Measurements from ENCODE around the gene CIBAR2.

The CIBAR2 gene

GRCh38 chr16:85114909-85115567 is 2.8 kb upstream of the CIBAR2 start:
- no peaks in the 10 kb centered on the region for H3K36me3 ChIP-seq (ENCODE audit: control insufficient read depth in 2 of 2, insufficient read depth in 1 of 2, low read length in 2 of 2)
- H3K27ac ChIP-seq (ENCODE audit: extremely low read depth, low read depth, low read length): no peak overlapping the region
- ChIA-PET CTCF (interaction anchor here (0.6 to 2.2 kb wide), 45 partner anchors 10 to 679 kb away, joined by 3 to 38 read pairs (median 4); no protein-coding TSS in a partner anchor), POLR2A (interaction anchor here (0.7 kb wide), 1 partner anchor 130 kb away, joined by 4 read pairs; no protein-coding TSS in a partner anchor)
- H3K9me3 ChIP-seq (ENCODE audit: control insufficient read depth, insufficient read depth, low read depth, low read length): no peaks in the 10 kb centered on the region
- no peak overlapping the region for H3K4me3 ChIP-seq (ENCODE audit: low read depth, low read length)
- no peaks in the 10 kb centered on the region for H3K4me1 ChIP-seq (ENCODE audit: control insufficient read depth, insufficient read depth, low read length)
- peak; percentile 21; the same call in 1 of the 2 replicates for TF ChIP-seq ZNF391 (tag by site-specific recombination; IDR thresholded peaks at IDR 0.05; ENCODE audit: borderline replicate concordance, low read depth)
- TF ChIP-seq ZNF571 (tag by site-specific recombination; IDR thresholded peaks at IDR 0.05): no peak
- peak; percentile 11; the same call in 1 of the 2 replicates for TF ChIP-seq FEZF1 (tag by site-specific recombination; IDR thresholded peaks at IDR 0.05)
- TF ChIP-seq ZEB2 (tag by site-specific recombination; IDR thresholded peaks at IDR 0.05): peak; percentile 42; the same call in 1 of the 2 replicates
- no peak for TF ChIP-seq ELK4 (IDR thresholded peaks at IDR 0.05; ENCODE audit: borderline replicate concordance, low read depth, low read length)
- 0 out of 2 replicates have a peak, but pooled peaks have one; percentile 41 for TF ChIP-seq ZNF768 (tag by site-specific recombination; IDR thresholded peaks at IDR 0.05)
- peak; percentile 89 for TF ChIP-seq CTCF (tag by site-specific recombination; IDR thresholded peaks at IDR 0.05)
- peak; percentile 30; the same call in 1 of the 2 replicates for TF ChIP-seq ZNF629 (tag by site-specific recombination; IDR thresholded peaks at IDR 0.05)
- TF ChIP-seq ZBTB11 (tag by site-specific recombination; conservative IDR thresholded peaks at IDR 0.05; ENCODE audit: low read depth): no peak
- peak; percentile 36; the same call in 1 of the 2 replicates for TF ChIP-seq BCL11A (tag by site-specific recombination; IDR thresholded peaks at IDR 0.05; ENCODE audit: low read depth)
- peak; percentile 76 for TF ChIP-seq KLF1 (tag by site-specific recombination; IDR thresholded peaks at IDR 0.05)
- 0 out of 2 replicates have a peak, but pooled peaks have one; percentile 27 for TF ChIP-seq KLF8 (tag by site-specific recombination; IDR thresholded peaks at IDR 0.05)
- TF ChIP-seq REPIN1 (tag by site-specific recombination; IDR thresholded peaks at IDR 0.05; ENCODE audit: low read depth): no peak
- TF ChIP-seq ZSCAN4 (tag by site-specific recombination; IDR thresholded peaks at IDR 0.05): no peak
- TF ChIP-seq KLF16 (tag by site-specific recombination; IDR thresholded peaks at IDR 0.05): 0 out of 2 replicates have a peak, but pooled peaks have one; percentile 51
- TF ChIP-seq SCRT2 (tag by site-specific recombination; IDR thresholded peaks at IDR 0.05): peak; percentile 71
- peak; percentile 99 for TF ChIP-seq ZNF121 (tag by site-specific recombination; IDR thresholded peaks at IDR 0.05)
- 0 out of 2 replicates have a peak, but pooled peaks have one; percentile 58 for TF ChIP-seq BCL11B (tag by site-specific recombination; IDR thresholded peaks at IDR 0.05; ENCODE audit: low read depth)
- TF ChIP-seq ZNF621 (tag by site-specific recombination; IDR thresholded peaks at IDR 0.05): no peak
- TF ChIP-seq ZBTB6 (tag by site-specific recombination; IDR thresholded peaks at IDR 0.05): no peak
- TF ChIP-seq ZNF561 (tag by site-specific recombination; IDR thresholded peaks at IDR 0.05; ENCODE audit: borderline replicate concordance): peak; percentile 82
- TF ChIP-seq ZNF146 (tag by site-specific recombination; IDR thresholded peaks at IDR 0.05): no peak
- peak; percentile 76 for TF ChIP-seq KLF17 (tag by site-specific recombination; IDR thresholded peaks at IDR 0.05)
- TF ChIP-seq ZNF10 (tag by site-specific recombination; IDR thresholded peaks at IDR 0.05): no peak
- TF ChIP-seq ZNF174 (tag by site-specific recombination; IDR thresholded peaks at IDR 0.05): no peak
- 0 out of 2 replicates have a peak, but pooled peaks have one; percentile 35 for TF ChIP-seq KLF10 (tag by site-specific recombination; IDR thresholded peaks at IDR 0.05)
- no peak for TF ChIP-seq ZNF248 (tag by site-specific recombination; IDR thresholded peaks at IDR 0.05)
- 0 out of 2 replicates have a peak, but pooled peaks have one; percentile 11 for TF ChIP-seq ZNF843 (tag by site-specific recombination; IDR thresholded peaks at IDR 0.05)
